Kidney (tissue), 14 donors: Measurements from ENCODE around the gene ICAM3. TPM values are rescaled to one million over a fixed set of nuclear protein-coding genes. Genes with fewer than 3 reads are reported as not detected.
"Not testable (repeated sequence)": the region's sequence is repeated elsewhere in the genome, so short reads cannot be mapped to it uniquely, and the experiment has no call there.

Experiments
- DNase-seq, 5 donors: peaks; one replicate each; pipeline ENCODE4 v3.0.0-alpha.2; 2013 to 2020
- FAIRE-seq: peaks from 2 replicates; lab custom pipeline; 2012; peaks lifted over from hg19 to GRCh38; lab: Jason Lieb, UNC
- H3K27ac ChIP-seq, 2 donors: one replicate each; pipeline ENCODE4 v1.7.0; 2013; ENCODE audit warnings: low read depth in 2 of 2, low read length in 2 of 2, inconsistent platforms in 1 of 2
- H3K27me3 ChIP-seq: one replicate; pipeline ENCODE4 v1.7.1; 2013; ENCODE audit warnings: low read length, inconsistent platforms; ENCODE audit not compliant: control insufficient read depth, insufficient read depth
- H3K36me3 ChIP-seq, 3 donors: one replicate each; pipeline versions ENCODE4 v1.7.0 to v1.7.1; 2013; ENCODE audit warnings: low read length in 3 of 3, control low read depth in 1 of 3, inconsistent platforms in 1 of 3; ENCODE audit not compliant: insufficient read depth in 3 of 3, control insufficient read depth in 2 of 3
- H3K4me1 ChIP-seq, 3 donors: one replicate each; pipeline versions ENCODE4 v1.7.0 to v1.7.1; 2013; ENCODE audit warnings: low read length in 3 of 3, inconsistent platforms in 1 of 3, low read depth in 1 of 3; ENCODE audit not compliant: control insufficient read depth in 2 of 3, insufficient read depth in 2 of 3
- H3K4me3 ChIP-seq, 3 donors: one replicate each; pipeline versions ENCODE4 v1.7.0 to v1.8.1; 2013; ENCODE audit warnings: low read length in 3 of 3, control low read depth in 1 of 3, inconsistent platforms in 1 of 3
- H3K9ac ChIP-seq, 3 donors: one replicate each; pipeline versions ENCODE4 v1.7.0 to v1.7.1; 2013; ENCODE audit warnings: low read length in 3 of 3, control low read depth in 1 of 3, inconsistent platforms in 1 of 3
- H3K9me3 ChIP-seq, 3 donors: one replicate each; pipeline versions ENCODE4 v1.7.0 to v1.7.1; 2013; ENCODE audit warnings: low read length in 3 of 3, control low read depth in 1 of 3, inconsistent platforms in 1 of 3; ENCODE audit not compliant: control insufficient read depth in 2 of 3, insufficient read depth in 1 of 3
- CTCF ChIP-seq: IDR thresholded peaks from 3 replicates; pipeline ENCODE4 v1.5.1; 2012; ENCODE audit warnings: mild to moderate bottlenecking, moderate library complexity, borderline replicate concordance; ENCODE audit not compliant: insufficient read depth; ENCODE audit errors: extremely low read depth
- intact Hi-C: fragments of 100-400 bp; cut with DNase I; formaldehyde crosslinking; loops from one replicate; pipeline ENCODE4 v1.11.1; 2022
- polyA plus RNA-seq: library from polyadenylated mRNA; stranded (reverse); fragments of 350-450 nt; fragmentation: Illumina TruSeq; extraction: RNeasy Lipid Tissue Mini Kit (QIAGEN cat#74804); gene quantifications from one replicate; pipeline ENCODE4 v1.2.3, GENCODE V29; 2014; ENCODE audit warnings: low read depth, low replicate concordance; ENCODE audit not compliant: insufficient read depth
- total RNA-seq: library from RNA; stranded (reverse); fragmentation: NEBNext Ultra II Directional; extraction: Animal tissue kit (Norgen Biotek cat#: 25700); gene quantifications from one replicate; pipeline ENCODE4 v1.2.1, GENCODE V29; 2021
- donor health status: control.
- donor health status: control.
- donor health status: control.
- donor health status: control.
- donor health status: control.
- donor health status: DM: yes; HTN: yes; CAD: no.
- donor health status: Normal renal cell carcinoma (clear cell type).

Gene ICAM3
- total and polyA plus RNA-seq, 2 donors from 2014 or later = 17.4 to 21.8 TPM

GRCh38 chr19:10343495-10343894 lies 4.1 kb upstream of the ICAM3 start:
- H3K4me1 ChIP-seq = no peaks in the 10 kb centered on the region
- H3K9me3 ChIP-seq = no peaks in the 10 kb centered on the region
- TF ChIP-seq CTCF = no peak
- H3K27me3 ChIP-seq = no peaks in the 10 kb centered on the region
- intact Hi-C loops = no loop called here
- DNase-seq (no peak), FAIRE-seq (no peak)
- no peak overlapping the region for H3K9ac ChIP-seq
- no peaks in the 10 kb centered on the region for H3K36me3 ChIP-seq
- no peak overlapping the region for H3K4me3 ChIP-seq
- no peak overlapping the region for H3K27ac ChIP-seq

- intact Hi-C loops = no loop called here
Observed at GRCh38 chr19:10339977-10340376, 553 bp upstream of the ICAM3 start.

GRCh38 chr19:10338940-10339339 lies 484 bp downstream of the ICAM3 start:
- TF ChIP-seq CTCF = no peak
- H3K4me3 ChIP-seq = peak overlapping the region in 1 of 3 donors; percentile 23
- no peak overlapping the region for H3K27ac ChIP-seq
- no peaks in the 10 kb centered on the region for H3K27me3 ChIP-seq
- DNase-seq (no peak), FAIRE-seq (no peak)
- no peaks in the 10 kb centered on the region for H3K36me3 ChIP-seq
- H3K9me3 ChIP-seq = no peaks in the 10 kb centered on the region
- intact Hi-C loops = no loop called here
- no peak overlapping the region for H3K9ac ChIP-seq
- H3K4me1 ChIP-seq = peaks cover 0 to 7% (median 0%) of the 10 kb centered on the region in 3 donors

More at GRCh38 chr19:10339977-10340376, 553 bp upstream of the ICAM3 start:
- FAIRE-seq (no peak), DNase-seq (no peak)
- no peak overlapping the region for H3K27ac ChIP-seq
- no peaks in the 10 kb centered on the region for H3K36me3 ChIP-seq
- no peak overlapping the region for H3K9ac ChIP-seq
- H3K4me3 ChIP-seq = no peak overlapping the region
- no peaks in the 10 kb centered on the region for H3K9me3 ChIP-seq
- no peaks in the 10 kb centered on the region for H3K27me3 ChIP-seq
- no peak for TF ChIP-seq CTCF
- H3K4me1 ChIP-seq = no peaks in the 10 kb centered on the region

GRCh38 chr19:10336725-10337124 lies 2.7 kb downstream of the ICAM3 start:
- intact Hi-C loops, H3K36me3 ChIP-seq, H3K9me3 ChIP-seq, DNase-seq, FAIRE-seq, H3K9ac ChIP-seq, H3K27ac ChIP-seq, H3K4me3 ChIP-seq, H3K27me3 ChIP-seq: not testable (repeated sequence)
- H3K4me1 ChIP-seq = peaks cover 0 to 21% (median 6%) of the 10 kb centered on the region in 3 donors
